H1 (cell line): ENCODE measurements around the gene C2orf74. TPM values are rescaled to one million over a fixed set of nuclear protein-coding genes. Genes with fewer than 3 reads are reported as not detected.

Source experiments
- CTCF ChIA-PET: fragments of 300-600 bp; sonication (Branson Sonifier 250); formaldehyde crosslinking; loops from one replicate; lab custom pipeline; 2021; ENCODE audit not compliant: partially characterized antibody; lab: Charles Lee
- POLR2A ChIA-PET: fragments of 300-600 bp; sonication (Branson Sonifier 250); formaldehyde crosslinking; loops from one replicate; lab custom pipeline; 2021; ENCODE audit warnings: inconsistent platforms; ENCODE audit not compliant: partially characterized antibody; lab: Charles Lee
- DNase-seq, 2 experiments: peaks; one replicate each; pipeline versions ENCODE4 v3.0.0 to v3.0.0-alpha.2; 2010 to 2022; ENCODE audit warnings: low spot score in 2 of 2, low read depth in 1 of 2, mixed read lengths in 1 of 2
- FAIRE-seq: peaks from 2 replicates; lab custom pipeline; 2011; peaks lifted over from hg19 to GRCh38; lab: Jason Lieb, UNC
- H2AFZ ChIP-seq: 2 replicates; pipeline ENCODE4 v1.8.1; 2012; ENCODE audit warnings: low read length, inconsistent platforms
- H2AK5ac ChIP-seq: 2 replicates; pipeline ENCODE4 v1.6.1; 2013; ENCODE audit warnings: low read depth, low read length
- H2BK120ac ChIP-seq: replicated peaks from 2 replicates; pipeline ENCODE3; 2013; ENCODE audit warnings: low read depth, low read length, inconsistent platforms
- H2BK12ac ChIP-seq: 2 replicates; pipeline ENCODE4 v1.6.1; 2013; ENCODE audit warnings: low read depth, low read length
- H2BK15ac ChIP-seq: 2 replicates; pipeline ENCODE4 v1.6.1; 2013; ENCODE audit warnings: low read length
- H2BK20ac ChIP-seq: 2 replicates; pipeline ENCODE4 v1.6.1; 2013; ENCODE audit warnings: low read length
- H2BK5ac ChIP-seq: 2 replicates; pipeline ENCODE4 v1.6.1; 2013; ENCODE audit warnings: low read depth, low read length
- H3K14ac ChIP-seq: 2 replicates; pipeline ENCODE4 v1.6.1; 2013; ENCODE audit warnings: inconsistent platforms; ENCODE audit not compliant: insufficient read length
- H3K18ac ChIP-seq: 2 replicates; pipeline ENCODE4 v1.6.1; 2013; ENCODE audit warnings: low read length; ENCODE audit errors: extremely low read depth
- H3K23ac ChIP-seq: 2 replicates; pipeline ENCODE4 v1.6.1; 2013; ENCODE audit warnings: inconsistent platforms; ENCODE audit not compliant: insufficient read length
- H3K23me2 ChIP-seq: 2 replicates; pipeline ENCODE4 v1.6.1; 2013; ENCODE audit warnings: low read depth, low read length
- H3K27ac ChIP-seq: 2 replicates; pipeline ENCODE4 v1.6.1; 2011; ENCODE audit warnings: low read depth, low read length, inconsistent platforms
- H3K27me3 ChIP-seq, 4 experiments: replicated peaks in 1 of 4; 1 replicate in 1 of 4; 2 replicates in 3 of 4; pipeline versions ENCODE4 v1.6.1 to v1.8.1; 2011 to 2013; ENCODE audit warnings: low read length in 3 of 4, mild to moderate bottlenecking in 3 of 4, inconsistent platforms in 2 of 4, mixed read lengths in 2 of 4, moderate library complexity in 1 of 4; ENCODE audit not compliant: control insufficient read depth in 3 of 4, insufficient read depth in 3 of 4; ENCODE audit errors: extremely low read depth in 1 of 4
- H3K36me3 ChIP-seq, 4 experiments: 2 replicates each; pipeline versions ENCODE4 v1.6.1 to v1.8.1; 2011 to 2013; ENCODE audit warnings: mild to moderate bottlenecking in 4 of 4, low read length in 3 of 4, moderate library complexity in 2 of 4, control low read depth in 1 of 4, inconsistent platforms in 1 of 4; ENCODE audit not compliant: insufficient read depth in 4 of 4, control insufficient read depth in 2 of 4
- H3K4ac ChIP-seq: replicated peaks from 2 replicates; pipeline ENCODE3; 2013; ENCODE audit warnings: low read length, low read depth, mixed read lengths, inconsistent platforms; ENCODE audit not compliant: insufficient read length
- H3K4me1 ChIP-seq, 4 experiments: replicated peaks in 1 of 4; 1 replicate in 1 of 4; 2 replicates in 3 of 4; pipeline versions ENCODE4 v1.6.1 to v1.8.1; 2011 to 2013; ENCODE audit warnings: low read length in 3 of 4, inconsistent platforms in 2 of 4, mixed read lengths in 1 of 4; ENCODE audit not compliant: insufficient read depth in 4 of 4, control insufficient read depth in 3 of 4
- H3K4me2 ChIP-seq, 2 experiments: 2 replicates each; pipeline versions ENCODE4 v1.6.1 to v1.8.1; 2011 to 2013; ENCODE audit warnings: low read depth in 2 of 2, low read length in 2 of 2, control low read depth in 1 of 2, inconsistent platforms in 1 of 2, mild to moderate bottlenecking in 1 of 2; ENCODE audit not compliant: insufficient read depth in 1 of 2
- H3K4me3 ChIP-seq, 4 experiments: fragments of 200-600, 300-600 bp in 1 of 4; sonication (generic), shearing (Covaris generic), sonication (Bioruptor Twin) in 1 of 4; 2 replicates each; pipeline versions ENCODE4 v1.5.1 to v1.8.1; 2011 to 2016; ENCODE audit warnings: low read length in 4 of 4, low read depth in 3 of 4, control low read depth in 2 of 4, inconsistent platforms in 2 of 4, mild to moderate bottlenecking in 2 of 4, mixed read lengths in 1 of 4, moderate library complexity in 1 of 4; ENCODE audit not compliant: insufficient read depth in 2 of 4; ENCODE audit errors: extremely low read depth in 1 of 4
- H3K56ac ChIP-seq: replicated peaks from 2 replicates; pipeline ENCODE3; 2013; ENCODE audit warnings: low read depth, mild to moderate bottlenecking, mixed read lengths, low read length, inconsistent platforms; ENCODE audit not compliant: insufficient read length
- H3K79me1 ChIP-seq: 2 replicates; pipeline ENCODE4 v1.6.1; 2013; ENCODE audit warnings: low read depth, low read length, control low read depth
- H3K79me2 ChIP-seq, 2 experiments: 2 replicates each; pipeline versions ENCODE4 v1.6.1 to v1.8.1; 2012 to 2013; ENCODE audit warnings: low read length in 2 of 2, mild to moderate bottlenecking in 2 of 2, inconsistent platforms in 1 of 2; ENCODE audit not compliant: insufficient read depth in 2 of 2, control insufficient read depth in 1 of 2
- H3K9ac ChIP-seq, 4 experiments: replicated peaks in 1 of 4; 1 replicate in 1 of 4; 2 replicates in 3 of 4; pipeline versions ENCODE4 v1.6.1 to v1.8.1; 2011 to 2013; ENCODE audit warnings: low read depth in 3 of 4, low read length in 3 of 4, control low read depth in 2 of 4, mild to moderate bottlenecking in 2 of 4, moderate library complexity in 2 of 4, inconsistent platforms in 1 of 4; ENCODE audit errors: extremely low read depth in 1 of 4
- H3K9me3 ChIP-seq, 2 experiments: 2 replicates each; pipeline versions ENCODE4 v1.6.1 to v1.8.1; 2012 to 2013; ENCODE audit warnings: mild to moderate bottlenecking in 2 of 2, moderate library complexity in 2 of 2, control low read depth in 1 of 2, inconsistent platforms in 1 of 2, low read depth in 1 of 2, low read length in 1 of 2, mixed read lengths in 1 of 2; ENCODE audit not compliant: insufficient read depth in 2 of 2
- H4K20me1 ChIP-seq, 2 experiments: replicated peaks in 1 of 2; 2 replicates each; pipeline versions ENCODE3 to v1.8.1; 2011 to 2013; ENCODE audit warnings: inconsistent platforms in 2 of 2, low read length in 2 of 2, mild to moderate bottlenecking in 1 of 2; ENCODE audit not compliant: insufficient read depth in 2 of 2, control insufficient read depth in 1 of 2
- H4K5ac ChIP-seq: 2 replicates; pipeline ENCODE4 v1.6.1; 2013; ENCODE audit warnings: low read length, low read depth, mixed read lengths, inconsistent platforms; ENCODE audit not compliant: insufficient read length
- H4K8ac ChIP-seq: 2 replicates; pipeline ENCODE4 v1.8.0; 2013; ENCODE audit warnings: mild to moderate bottlenecking, moderate library complexity, low read length, inconsistent platforms; ENCODE audit not compliant: insufficient read depth; ENCODE audit errors: extremely low read depth
- H4K91ac ChIP-seq: replicated peaks from 2 replicates; pipeline ENCODE3; 2013; ENCODE audit warnings: low read length, mixed read lengths, inconsistent platforms; ENCODE audit not compliant: insufficient read length
- CHD2 ChIP-seq: IDR thresholded peaks from 2 replicates; pipeline ENCODE4 v1.6.1; 2012; ENCODE audit warnings: low read length, improper control_type of control experiment
- CTBP2 ChIP-seq: IDR thresholded peaks from 2 replicates; pipeline ENCODE4 v1.7.0; 2011; ENCODE audit warnings: borderline replicate concordance, mild to moderate bottlenecking, moderate library complexity, mixed read lengths, low read length; ENCODE audit not compliant: insufficient read depth, insufficient read length
- HDAC6 ChIP-seq: IDR thresholded peaks from one replicate; pipeline ENCODE4 v1.7.1; 2012; ENCODE audit warnings: low read depth, mild to moderate bottlenecking, inconsistent platforms, low read length, moderate library complexity
- POU5F1 ChIP-seq: IDR thresholded peaks from 2 replicates; pipeline ENCODE4 v1.6.1; 2011; ENCODE audit warnings: low read depth, mild to moderate bottlenecking, low read length, moderate library complexity
- SP2 ChIP-seq: IDR thresholded peaks from 2 replicates; pipeline ENCODE4 v1.6.1; 2012; ENCODE audit warnings: mild to moderate bottlenecking, low read length, inconsistent platforms
- SUZ12 ChIP-seq: fragments of 200-600 bp; sonication (generic); IDR thresholded peaks from 2 replicates; pipeline ENCODE4 v1.6.1; 2012; ENCODE audit warnings: mild to moderate bottlenecking, inconsistent platforms, low read length, moderate library complexity, mixed read lengths
- TAF7 ChIP-seq: optimal IDR thresholded peaks from 2 replicates; pipeline ENCODE3; 2011; ENCODE audit warnings: low read depth, mild to moderate bottlenecking, inconsistent platforms, low read length, moderate library complexity, borderline replicate concordance
- TBP ChIP-seq: IDR thresholded peaks from 2 replicates; pipeline ENCODE4 v1.6.1; 2011; ENCODE audit warnings: low read depth, low read length, improper control_type of control experiment
- YY1 ChIP-seq: IDR thresholded peaks from 2 replicates; pipeline ENCODE4 v1.6.1; 2011; ENCODE audit warnings: low read depth, mild to moderate bottlenecking, low read length
- WGBS, 2 experiments: shearing (Covaris generic) in 1 of 2; methylation state at CpG; one replicate each; pipeline versions ENCODE4 v1.1.6 to v1.1.7; 2013 to 2015; ENCODE audit warnings: low lambda C conversion rate in 2 of 2, mixed read lengths in 2 of 2, inconsistent platforms in 1 of 2, low coverage in 1 of 2, missing lambda C conversion rate in 1 of 2; ENCODE audit not compliant: insufficient replicate concordance in 2 of 2, insufficient coverage in 1 of 2, insufficient read length in 1 of 2; ENCODE audit errors: extremely low coverage in 1 of 2, missing lambda C conversion rate in 1 of 2; 5-methylcytosine and 5-hydroxymethylcytosine counted together
- polyA plus RNA-seq, 7 experiments: library from polyadenylated mRNA; depleted of rRNA in 3 of 7; stranded (reverse) in 5 of 7; unstranded in 2 of 7; fragments of >200 nt in 5 of 7; fragments of 200-250 nt in 2 of 7; gene quantifications; 1 replicate in 5 of 7; 2 replicates in 1 of 7; 4 replicates in 1 of 7; pipeline versions ENCODE4 v1.2.1 to v1.2.3, GENCODE V29; 2011 to 2013; ENCODE audit warnings: missing spikeins in 2 of 7, mixed read lengths in 2 of 7
- total RNA-seq: library from RNA; stranded (reverse); fragmentation: NEBNext Ultra II Directional; extraction: Animal tissue kit (Norgen Biotek cat#: 25700); gene quantifications from 2 replicates; pipeline ENCODE4 v1.2.1, GENCODE V29; 2021

The C2orf74 gene
- total and polyA plus RNA-seq, 2 of the 8 experiments (the other 6 are each of a cell fraction or from before 2014, with no cell fraction given), result 2.6 to 9.3 TPM

DNA sequence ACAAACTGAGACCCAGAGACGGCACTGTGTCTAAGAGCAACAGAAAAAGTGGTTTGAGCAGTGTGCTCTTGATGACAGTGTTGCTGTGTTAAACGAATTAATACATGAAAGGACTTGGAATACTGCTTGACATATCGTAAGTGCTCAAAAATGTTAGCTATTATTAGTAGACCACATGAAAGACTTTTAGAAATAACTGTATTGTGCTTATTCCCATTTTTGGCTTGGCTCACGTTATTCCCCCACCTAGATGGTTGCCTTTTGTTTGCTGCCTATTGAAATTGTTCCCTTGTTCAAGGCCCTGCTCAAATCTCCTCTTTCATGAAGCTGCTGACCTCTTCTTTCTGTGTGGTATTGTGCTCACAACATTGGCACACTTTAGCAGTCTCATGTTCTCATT is 27.8 kb upstream of the C2orf74 start:
- Histone ChIP-seq H2BK12ac (no peak overlapping the region), H2BK120ac (no peak overlapping the region), H2BK5ac (no peak overlapping the region), H3K4me2 (no peak overlapping the region), H3K27me3 (no peaks in the 10 kb centered on the region), H4K5ac (no peak overlapping the region), H2AK5ac (no peak overlapping the region), H2BK20ac (no peak overlapping the region), H3K9ac (no peak overlapping the region), H3K79me1 (no peaks in the 10 kb centered on the region), H4K91ac (no peak overlapping the region), H3K18ac (no peak overlapping the region), H3K4ac (no peak overlapping the region), H4K20me1 (no peaks in the 10 kb centered on the region), H2AFZ (no peak overlapping the region), H4K8ac (no peak overlapping the region), H3K4me1 (no peaks in the 10 kb centered on the region), H3K4me3 (no peak overlapping the region), H3K14ac (no peak overlapping the region), H3K27ac (no peak overlapping the region), H2BK15ac (no peak overlapping the region), H3K36me3 (no peaks in the 10 kb centered on the region), H3K79me2 (no peaks in the 10 kb centered on the region), H3K9me3 (no peaks in the 10 kb centered on the region), H3K23ac (no peak overlapping the region), H3K23me2 (no peaks in the 10 kb centered on the region), H3K56ac (no peak overlapping the region)
- FAIRE-seq, result no peak
- ChIA-PET POLR2A (interaction anchor here (0.6 to 1.2 kb wide), 3 partner anchors 10 to 16 kb away, joined by 3 to 4 read pairs (median 3); no protein-coding TSS in a partner anchor), CTCF (interaction anchor here (0.6 to 1.9 kb wide), 3 partner anchors 9 to 658 kb away, joined by 3 to 4 read pairs (median 3); no protein-coding TSS in a partner anchor)
- WGBS, 2 experiments, result 82% methylated on average over 4 of the region's 4 CpGs; no CpG with 5 or more reads in 1 of the 2 experiments
- no peak for TF ChIP-seq YY1
- no peak for TF ChIP-seq SUZ12
- TF ChIP-seq TAF7, result no peak
- no peak for TF ChIP-seq SP2
- no peak for TF ChIP-seq TBP
- no peak for TF ChIP-seq CHD2
- no peak for TF ChIP-seq CTBP2
- no peak for TF ChIP-seq HDAC6
- no peak for TF ChIP-seq POU5F1
- DNase-seq, result no peak
